AG09309 (cell line): ENCODE data around the gene INTS6.
"Not testable (repeated sequence)": the region's sequence is repeated elsewhere in the genome, so short reads cannot be mapped to it uniquely, and the experiment has no call there.

ENCODE experiments used
- DNase-seq: peaks from one replicate; pipeline ENCODE4 v3.0.0-alpha.2; 2010; ENCODE audit warnings: low read depth
- H3K4me3 ChIP-seq: 2 replicates; pipeline ENCODE4 v1.5.1; 2011; ENCODE audit warnings: mild to moderate bottlenecking, low read depth, low read length, moderate library complexity; ENCODE audit not compliant: control insufficient read depth
- TF ChIP-seq, protein P1 (sequence below): IDR thresholded peaks from 2 replicates; pipeline ENCODE4 v1.5.1; 2011; ENCODE audit warnings: mild to moderate bottlenecking, low read depth, low read length, inconsistent platforms; ENCODE audit not compliant: insufficient read depth, control insufficient read depth; ENCODE audit errors: missing control alignments

Gene INTS6

DNA sequence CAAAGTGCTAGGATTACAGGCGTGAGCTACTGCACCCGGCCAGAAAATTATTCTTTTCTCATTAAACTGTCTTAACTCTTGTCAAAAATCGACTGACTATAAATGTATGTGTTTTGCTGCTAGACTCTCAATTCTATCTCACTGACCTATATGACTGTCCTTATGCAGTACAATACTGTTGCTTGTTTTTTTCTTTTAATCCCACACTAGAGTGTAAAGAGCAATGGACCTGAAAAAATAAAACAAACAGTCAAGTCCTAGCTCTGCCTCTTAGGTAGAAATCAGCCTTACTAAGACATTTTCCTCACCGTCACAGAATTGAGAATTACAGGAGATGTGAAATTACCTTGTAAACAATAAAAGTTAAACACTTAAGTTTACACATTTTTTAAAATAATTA is 35.1 kb downstream of the INTS6 start:
- TF ChIP-seq, protein P1, sequence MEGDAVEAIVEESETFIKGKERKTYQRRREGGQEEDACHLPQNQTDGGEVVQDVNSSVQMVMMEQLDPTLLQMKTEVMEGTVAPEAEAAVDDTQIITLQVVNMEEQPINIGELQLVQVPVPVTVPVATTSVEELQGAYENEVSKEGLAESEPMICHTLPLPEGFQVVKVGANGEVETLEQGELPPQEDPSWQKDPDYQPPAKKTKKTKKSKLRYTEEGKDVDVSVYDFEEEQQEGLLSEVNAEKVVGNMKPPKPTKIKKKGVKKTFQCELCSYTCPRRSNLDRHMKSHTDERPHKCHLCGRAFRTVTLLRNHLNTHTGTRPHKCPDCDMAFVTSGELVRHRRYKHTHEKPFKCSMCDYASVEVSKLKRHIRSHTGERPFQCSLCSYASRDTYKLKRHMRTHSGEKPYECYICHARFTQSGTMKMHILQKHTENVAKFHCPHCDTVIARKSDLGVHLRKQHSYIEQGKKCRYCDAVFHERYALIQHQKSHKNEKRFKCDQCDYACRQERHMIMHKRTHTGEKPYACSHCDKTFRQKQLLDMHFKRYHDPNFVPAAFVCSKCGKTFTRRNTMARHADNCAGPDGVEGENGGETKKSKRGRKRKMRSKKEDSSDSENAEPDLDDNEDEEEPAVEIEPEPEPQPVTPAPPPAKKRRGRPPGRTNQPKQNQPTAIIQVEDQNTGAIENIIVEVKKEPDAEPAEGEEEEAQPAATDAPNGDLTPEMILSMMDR, result no peak
- H3K4me3 ChIP-seq, result no peak overlapping the region
- DNase-seq, result no peak

DNA sequence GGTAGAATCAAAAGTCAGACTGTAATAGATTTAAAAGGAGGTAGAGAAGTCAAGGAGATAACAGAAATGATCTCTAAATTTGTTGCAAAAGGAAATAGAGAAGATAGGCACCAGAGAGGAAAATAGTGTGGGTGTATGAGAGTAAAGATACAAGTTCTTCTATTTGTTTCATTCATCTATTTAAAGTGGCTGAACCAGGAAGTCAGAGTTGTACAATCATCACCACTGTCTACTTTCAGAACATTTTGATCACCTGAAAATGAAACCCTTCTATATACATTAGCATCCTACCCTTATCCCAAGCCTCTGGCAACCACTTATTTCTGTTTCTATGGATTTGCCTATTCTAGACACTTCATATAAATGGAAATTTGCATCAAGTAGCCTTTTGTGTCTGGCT is 36.7 kb downstream of the INTS6 start:
- no peak for DNase-seq
- TF ChIP-seq, protein P1, result no peak
- H3K4me3 ChIP-seq, result no peak overlapping the region

DNA sequence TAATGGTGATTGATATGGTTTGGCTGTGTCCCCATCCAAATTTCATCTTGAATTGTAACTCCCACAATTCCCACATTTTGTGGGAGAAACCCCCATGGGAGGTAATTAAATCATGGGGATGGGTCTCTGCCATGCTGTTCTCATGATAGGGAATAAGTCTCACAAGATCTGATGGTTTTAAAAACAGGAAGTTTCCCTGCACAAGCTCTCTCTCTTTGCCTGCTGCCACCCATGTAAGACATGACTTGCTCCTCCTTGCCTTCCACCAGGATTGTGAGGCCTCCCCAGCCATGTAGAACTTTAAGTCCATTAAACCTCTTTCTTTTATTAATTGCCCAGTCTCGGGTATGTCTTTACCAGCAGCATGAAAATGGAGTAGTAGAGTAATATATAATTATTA is 37.5 kb downstream of the INTS6 start:
- not testable (repeated sequence) for H3K4me3 ChIP-seq, DNase-seq

DNA sequence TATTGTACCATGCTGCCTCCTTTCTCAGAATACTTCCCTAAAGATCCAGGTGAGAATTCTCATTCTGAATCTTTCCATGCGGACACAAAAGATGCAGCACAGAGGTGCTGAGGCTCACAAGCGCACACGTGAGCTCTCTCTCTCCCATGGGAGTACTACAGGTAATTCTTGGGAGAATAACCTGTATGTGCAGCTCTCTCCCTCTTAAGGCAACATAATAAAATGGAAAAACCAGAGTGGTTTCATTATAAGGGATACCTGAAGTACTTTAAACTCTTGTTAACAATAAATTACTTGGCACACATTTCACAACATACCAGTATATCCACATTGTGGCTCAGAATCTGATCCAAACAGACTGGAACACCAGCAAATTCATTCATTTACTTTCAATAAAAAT is 40.4 kb downstream of the INTS6 start:
- H3K4me3 ChIP-seq, result no peak overlapping the region
- no peak for DNase-seq
- TF ChIP-seq, protein P1, result no peak

DNA sequence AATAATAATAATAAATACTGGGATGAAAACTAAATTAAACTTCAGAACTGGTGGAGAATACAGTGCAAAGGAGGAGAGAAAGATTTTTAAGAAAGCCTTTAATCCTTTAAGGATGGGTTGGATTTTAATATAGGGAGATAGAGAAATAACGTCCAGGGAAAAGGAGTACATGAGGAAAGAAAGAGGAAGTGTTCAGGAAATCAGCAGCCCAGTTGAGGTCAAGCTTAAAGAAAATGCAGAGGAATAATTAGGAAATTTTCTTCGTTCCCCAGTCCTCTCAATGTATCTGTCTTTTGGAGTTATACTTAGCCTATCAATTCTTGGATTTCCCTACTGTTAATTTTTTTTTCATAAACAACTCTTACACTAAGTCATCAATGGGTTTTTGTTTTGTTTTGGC is 47.7 kb downstream of the INTS6 start:
- H3K4me3 ChIP-seq, result no peak overlapping the region
- TF ChIP-seq, protein P1, result no peak
- DNase-seq, result no peak

DNA sequence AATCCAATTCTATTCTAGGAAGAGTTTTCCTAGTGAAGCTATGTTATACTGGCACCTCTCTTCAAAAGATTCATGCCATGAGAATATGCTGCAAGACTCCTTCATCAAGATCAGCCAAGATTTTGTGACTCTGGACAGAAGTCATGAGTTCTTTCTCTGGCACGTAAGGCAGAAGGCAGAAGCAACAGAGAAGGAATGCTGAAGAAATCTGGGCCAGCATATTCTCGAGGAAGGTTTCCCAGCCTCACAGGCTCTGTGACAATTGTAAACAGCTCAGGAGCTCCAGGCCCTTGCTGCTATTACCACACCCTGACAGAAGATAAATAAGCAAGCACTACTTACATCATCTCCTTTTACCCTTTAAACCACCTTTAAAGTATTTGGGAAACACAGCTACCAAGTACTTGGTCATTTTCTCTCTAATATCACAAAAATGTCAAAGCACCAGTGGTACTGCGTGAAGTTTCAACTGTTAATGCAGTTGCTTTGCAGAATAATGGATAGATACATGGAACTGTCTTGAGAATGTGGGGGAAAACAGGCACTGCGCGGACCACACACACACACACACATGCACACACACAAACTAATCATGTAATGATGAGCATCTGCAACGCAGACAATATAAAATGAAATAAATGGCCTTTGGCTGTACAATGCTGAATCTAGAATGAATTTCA is 55.4 kb downstream of the INTS6 start:
- H3K4me3 ChIP-seq, result no peak overlapping the region
- TF ChIP-seq, protein P1, result no peak
- DNase-seq, result peak; percentile 37

DNA sequence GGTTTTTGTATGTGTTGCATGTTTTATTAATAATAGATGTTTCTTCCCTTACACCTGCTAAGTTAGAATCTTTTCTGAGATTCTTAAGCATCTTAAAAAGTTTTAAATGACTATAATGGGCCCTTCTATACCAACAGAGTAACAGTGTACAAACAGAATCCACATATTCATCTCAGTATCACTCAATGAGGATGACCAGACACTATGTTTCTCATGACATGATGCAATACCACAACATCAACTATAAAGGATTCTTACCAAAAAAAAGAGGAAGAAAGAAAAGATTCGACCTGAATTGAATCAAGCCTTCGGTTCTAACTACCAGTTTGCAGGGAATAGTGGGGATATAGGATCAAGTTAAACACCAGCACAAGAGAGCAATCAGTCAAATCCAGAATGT is 56.5 kb downstream of the INTS6 start:
- H3K4me3 ChIP-seq, result no peak overlapping the region
- TF ChIP-seq, protein P1, result no peak
- peak; percentile 13 for DNase-seq
